Endothelial cell of umbilical vein (primary cell): ENCODE measurements around the gene FRS2.

Experiments used
- CTCF ChIP-seq, 2 donors: IDR thresholded peaks; 1 replicate in 1 of 2; 2 replicates in 1 of 2; pipeline ENCODE4 v1.5.1; 2011; ENCODE audit warnings: low read length in 2 of 2, mild to moderate bottlenecking in 2 of 2, moderate library complexity in 2 of 2, control low read depth in 1 of 2, inconsistent platforms in 1 of 2, low read depth in 1 of 2; ENCODE audit not compliant: insufficient read depth in 1 of 2; ENCODE audit errors: extremely low read depth in 1 of 2
- POLR2A ChIP-seq: IDR thresholded peaks from 2 replicates; pipeline ENCODE4 v1.6.1; 2012; ENCODE audit warnings: low read depth, mild to moderate bottlenecking, control low read depth, low read length

- TF ChIP-seq CTCF (IDR thresholded peaks at IDR 0.05; ENCODE audit: extremely low read depth in 1 of 2, insufficient read depth in 1 of 2, low read depth in 1 of 2, low read length in 2 of 2) (peak in 1 of 2 donors; percentile 2), POLR2A (no peak)
Observed at GRCh38 chr12:69471076-69471430, 865 bp downstream of the FRS2 start.
